D721Med (cell line): ENCODE measurements around the gene HOXD10.

Experiments used
- DNase-seq: peaks from one replicate; pipeline ENCODE4 v3.0.0; 2011; ENCODE audit warnings: low spot score; ENCODE audit not compliant: insufficient read length
- FAIRE-seq: peaks from 2 replicates; lab custom pipeline; 2011; peaks lifted over from hg19 to GRCh38; lab: Jason Lieb, UNC
- TF ChIP-seq, protein P1 (sequence below): IDR thresholded peaks from 2 replicates; pipeline ENCODE4 v1.5.1; 2012; ENCODE audit warnings: mild to moderate bottlenecking, control low read depth; ENCODE audit not compliant: insufficient read depth; ENCODE audit errors: missing control alignments

The HOXD10 gene

DNA sequence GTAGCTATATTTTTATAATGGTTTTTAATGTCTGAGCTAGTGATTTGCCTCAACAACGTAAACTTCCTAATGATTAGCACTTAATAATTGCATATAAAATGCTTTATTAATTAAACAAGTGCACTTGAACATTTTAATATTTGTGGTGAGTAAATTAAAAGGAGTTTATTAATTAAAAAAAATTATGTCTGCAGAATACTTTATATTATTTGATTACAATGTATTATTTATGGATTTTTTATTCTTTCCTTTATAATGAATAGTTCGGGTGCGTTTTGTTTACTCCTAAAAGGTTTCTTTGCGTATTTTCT, 15.2 kb downstream of the HOXD10 start:
- DNase-seq (no peak), FAIRE-seq (no peak)
- TF ChIP-seq, protein P1, sequence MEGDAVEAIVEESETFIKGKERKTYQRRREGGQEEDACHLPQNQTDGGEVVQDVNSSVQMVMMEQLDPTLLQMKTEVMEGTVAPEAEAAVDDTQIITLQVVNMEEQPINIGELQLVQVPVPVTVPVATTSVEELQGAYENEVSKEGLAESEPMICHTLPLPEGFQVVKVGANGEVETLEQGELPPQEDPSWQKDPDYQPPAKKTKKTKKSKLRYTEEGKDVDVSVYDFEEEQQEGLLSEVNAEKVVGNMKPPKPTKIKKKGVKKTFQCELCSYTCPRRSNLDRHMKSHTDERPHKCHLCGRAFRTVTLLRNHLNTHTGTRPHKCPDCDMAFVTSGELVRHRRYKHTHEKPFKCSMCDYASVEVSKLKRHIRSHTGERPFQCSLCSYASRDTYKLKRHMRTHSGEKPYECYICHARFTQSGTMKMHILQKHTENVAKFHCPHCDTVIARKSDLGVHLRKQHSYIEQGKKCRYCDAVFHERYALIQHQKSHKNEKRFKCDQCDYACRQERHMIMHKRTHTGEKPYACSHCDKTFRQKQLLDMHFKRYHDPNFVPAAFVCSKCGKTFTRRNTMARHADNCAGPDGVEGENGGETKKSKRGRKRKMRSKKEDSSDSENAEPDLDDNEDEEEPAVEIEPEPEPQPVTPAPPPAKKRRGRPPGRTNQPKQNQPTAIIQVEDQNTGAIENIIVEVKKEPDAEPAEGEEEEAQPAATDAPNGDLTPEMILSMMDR: no peak

DNA sequence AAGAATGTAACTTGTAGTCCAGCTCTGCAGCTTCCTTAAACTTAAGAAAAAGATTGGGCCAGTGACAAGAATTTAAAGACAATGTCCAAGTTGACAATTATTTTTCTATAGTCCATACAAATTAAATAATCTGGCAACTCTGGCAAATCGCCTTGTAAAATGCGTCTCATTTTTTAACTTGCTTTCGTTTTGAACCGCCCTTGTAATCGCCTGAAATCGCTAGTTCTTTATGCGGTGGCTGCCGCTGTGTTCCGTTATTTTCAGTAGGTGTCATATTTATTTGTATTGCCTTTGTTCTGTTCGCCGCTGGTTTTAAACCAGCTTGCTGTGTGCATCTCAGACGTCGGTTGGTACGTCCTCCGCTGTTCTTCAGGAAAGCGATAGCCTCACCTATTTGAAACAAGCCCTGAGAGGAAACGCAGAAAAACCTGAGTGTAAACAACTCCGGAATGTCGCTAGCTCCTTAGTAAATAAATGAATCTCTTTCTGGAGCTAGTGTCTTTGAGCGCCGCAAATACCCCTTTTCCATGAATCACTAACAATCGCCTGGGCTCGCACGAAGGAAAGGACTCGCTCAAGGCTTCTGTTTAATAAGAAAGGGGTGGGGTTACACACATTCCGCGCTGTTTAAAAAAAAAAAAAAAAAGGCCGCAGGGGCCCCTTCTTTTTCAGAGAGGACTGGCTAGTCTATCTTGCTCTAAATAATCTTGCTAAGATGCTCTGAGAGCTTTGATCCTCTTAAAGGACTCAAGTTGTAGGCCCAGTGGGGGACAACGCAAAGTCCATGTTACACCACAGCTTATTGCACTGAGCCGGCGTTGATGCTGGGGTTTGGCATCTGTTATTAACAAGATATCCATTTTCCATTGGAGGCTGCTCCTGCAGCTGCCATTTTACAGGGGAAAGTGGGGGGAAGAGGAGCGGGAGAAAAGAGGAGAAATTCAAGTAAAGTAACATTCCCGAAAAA, 15.9 kb downstream of the HOXD10 start:
- DNase-seq (no peak), FAIRE-seq (no peak)
- TF ChIP-seq, protein P1: no peak

DNA sequence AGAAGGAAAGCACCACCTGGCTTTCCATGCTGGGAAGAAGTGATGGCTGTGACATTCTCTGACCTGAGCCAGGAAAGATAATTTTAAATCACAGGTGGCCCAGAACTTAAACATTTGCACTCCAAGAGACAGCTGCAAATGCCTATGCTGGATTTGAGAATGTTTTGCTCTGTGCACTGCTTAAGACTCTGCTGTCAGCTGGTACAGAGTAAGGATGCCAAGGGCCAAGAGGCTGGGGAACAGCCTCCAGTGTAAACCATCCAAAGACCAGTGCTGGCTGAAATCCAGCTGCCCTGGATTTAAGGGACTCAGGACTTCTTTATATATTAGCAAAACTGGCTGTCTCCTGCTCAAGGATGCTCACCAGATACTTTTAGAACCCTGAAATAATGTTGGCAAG, 16.8 kb downstream of the HOXD10 start:
- FAIRE-seq (no peak), DNase-seq (no peak)
- TF ChIP-seq, protein P1: no peak

DNA sequence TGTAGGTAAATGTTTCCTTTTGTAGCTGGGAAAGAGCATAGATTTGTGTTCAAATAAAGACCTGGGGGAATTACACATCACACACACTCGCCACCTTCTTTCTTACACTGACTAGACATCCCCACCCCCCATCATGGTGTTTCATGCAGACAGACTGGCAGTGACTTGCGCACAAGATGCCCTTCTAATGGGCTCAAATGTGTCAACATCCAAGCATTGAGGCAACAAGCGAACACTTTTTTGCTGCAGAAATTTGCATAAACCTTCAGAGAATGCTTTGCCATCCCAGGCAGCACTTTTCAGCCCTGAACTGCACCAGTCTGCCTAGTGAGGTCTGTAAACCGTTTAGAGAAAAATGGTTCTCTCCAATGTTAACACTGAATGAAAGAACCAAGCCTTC, 17.5 kb downstream of the HOXD10 start:
- TF ChIP-seq, protein P1: no peak
- FAIRE-seq (no peak), DNase-seq (no peak)

DNA sequence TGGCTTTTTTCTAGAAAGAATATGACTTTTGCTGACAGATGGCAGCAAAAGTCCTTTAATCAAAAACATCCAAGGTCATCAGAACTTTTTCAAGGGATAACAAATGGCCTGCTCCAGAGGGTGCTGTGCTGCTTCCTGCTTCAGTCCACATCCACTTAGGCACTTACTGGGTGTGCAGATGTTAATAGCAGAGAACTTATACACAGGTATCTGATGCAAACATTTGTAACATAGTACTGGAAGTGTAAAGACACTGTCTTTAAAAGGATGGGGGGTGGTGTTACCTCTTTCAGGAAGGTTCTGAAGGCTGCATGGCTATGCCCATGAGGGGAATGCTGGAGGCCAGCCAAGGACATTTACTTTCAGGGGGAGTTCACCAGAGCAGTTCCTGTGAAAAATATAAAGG, 18.5 kb downstream of the HOXD10 start:
- no peak for FAIRE-seq

DNA sequence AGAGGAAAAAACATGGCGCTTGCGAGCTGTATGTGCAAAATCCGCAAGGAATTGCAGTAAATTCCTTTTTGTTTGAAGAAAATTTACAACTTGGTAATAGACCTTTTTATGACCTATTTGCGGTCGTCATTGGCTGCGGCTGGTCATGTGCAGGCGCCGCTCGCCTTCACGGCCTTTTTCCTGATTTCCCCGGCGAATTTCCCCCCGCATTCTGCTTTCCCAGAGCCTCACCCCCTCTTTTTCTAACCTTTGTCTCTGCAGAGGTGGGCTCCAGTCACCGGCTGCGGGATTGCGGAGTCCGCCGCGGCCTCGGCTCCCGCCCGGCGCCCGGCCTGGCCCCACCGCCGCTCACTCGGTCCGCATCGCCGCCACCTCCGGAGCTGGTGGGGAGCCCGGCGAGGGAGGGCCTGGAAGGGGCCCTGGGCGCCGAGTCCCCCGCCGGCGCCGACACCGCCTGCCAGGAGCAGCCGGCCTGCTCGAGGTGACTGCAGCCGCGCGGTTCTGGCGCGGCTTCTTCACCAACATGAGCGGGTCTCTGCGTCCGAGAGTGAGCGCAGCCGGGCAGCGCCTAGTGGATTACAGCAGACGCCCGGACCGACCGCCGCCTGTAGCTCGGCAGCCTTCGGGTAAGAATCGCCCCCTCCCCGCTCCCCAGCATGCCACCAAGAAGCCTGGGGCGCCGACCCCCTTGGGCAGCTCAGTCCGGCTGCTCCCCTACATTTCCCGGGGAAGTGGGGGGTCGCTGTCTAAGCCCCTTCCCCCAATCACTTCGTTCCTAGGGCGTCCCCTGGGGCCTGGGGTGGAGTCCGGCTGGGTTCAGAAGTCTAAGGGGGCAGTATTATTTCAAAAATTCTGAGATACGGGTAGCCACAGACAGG, 20.0 kb downstream of the HOXD10 start:
- TF ChIP-seq, protein P1: no peak
- DNase-seq (no peak), FAIRE-seq (no peak)

More for the DNA sequence above, 18.5 kb downstream of the HOXD10 start:
- no peak for DNase-seq
- TF ChIP-seq, protein P1: no peak
